Measurements from ENCODE around the gene PTPN4. TPM values are rescaled to one million over a fixed set of nuclear protein-coding genes. Genes with fewer than 3 reads are reported as not detected.

Gene PTPN4
- total and polyA plus RNA-seq, 7 donors: 1.8 to 42.9 (median 21.7) TPM

GRCh38 chr2:119765433-119766002, 5.8 kb downstream of the PTPN4 start:
- H3K36me3 ChIP-seq: no peaks in the 10 kb centered on the region
- H3K9me3 ChIP-seq: no peaks in the 10 kb centered on the region
- 90 to 93% methylated on average over 5 of the region's 5 CpGs for WGBS, 2 donors
- H3K4me3 ChIP-seq: no peak overlapping the region
- H3K4me1 ChIP-seq: peaks cover 2 to 29% (median 16%) of the 10 kb centered on the region in 4 donors
- no peak overlapping the region for H3K27ac ChIP-seq
- H3K27me3 ChIP-seq: no peaks in the 10 kb centered on the region
- TF ChIP-seq POLR2A (IDR thresholded peaks at IDR 0.05) (no peak), EP300 (IDR thresholded peaks at IDR 0.05) (no peak), CTCF (IDR thresholded peaks at IDR 0.05) (no peak), POLR2AphosphoS5 (IDR thresholded peaks at IDR 0.05) (no peak)
- DNase-seq: no peak
- intact Hi-C loops (cut with DNase I): no loop called here

- Histone ChIP-seq H3K4me3 (no peak overlapping the region), H3K36me3 (no peaks in the 10 kb centered on the region), H3K9me3 (no peaks in the 10 kb centered on the region), H3K27me3 (no peaks in the 10 kb centered on the region), H3K27ac (no peak overlapping the region), H3K4me1 (peaks cover 0 to 23% (median 17%) of the 10 kb centered on the region in 4 donors)
- intact Hi-C loops (cut with DNase I): no loop called here
- WGBS, 2 donors: 93 to 95% methylated on average over 5 of the region's 5 CpGs
- DNase-seq: no peak
- TF ChIP-seq POLR2AphosphoS5 (IDR thresholded peaks at IDR 0.05) (no peak), EP300 (IDR thresholded peaks at IDR 0.05) (no peak), CTCF (IDR thresholded peaks at IDR 0.05) (no peak), POLR2A (IDR thresholded peaks at IDR 0.05) (no peak)
Observed at GRCh38 chr2:119766944-119767343, 7.2 kb downstream of the PTPN4 start.

DNA sequence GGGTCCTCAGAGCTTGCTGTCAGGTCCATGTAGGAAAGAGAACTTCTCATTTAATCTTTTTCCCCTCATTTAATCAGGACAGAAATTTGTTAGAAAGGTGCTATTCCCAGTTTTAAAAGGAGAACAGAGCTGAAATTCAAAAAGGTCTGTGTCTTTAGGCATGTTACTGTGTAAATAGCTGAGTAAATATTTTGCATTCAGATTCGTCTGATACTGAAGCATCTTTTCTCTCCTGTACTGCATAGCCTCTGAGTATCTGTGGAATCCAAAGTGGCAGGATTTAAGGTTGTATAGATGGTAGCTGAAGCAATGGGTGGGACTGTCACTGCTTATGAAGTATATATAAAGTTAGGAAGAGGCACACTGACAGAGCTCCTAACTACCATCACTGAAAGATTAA, 9.0 kb downstream of the PTPN4 start:
- no peak overlapping the region for H3K27ac ChIP-seq
- DNase-seq: no peak
- H3K36me3 ChIP-seq: no peaks in the 10 kb centered on the region
- H3K4me3 ChIP-seq: no peak overlapping the region
- H3K4me1 ChIP-seq: peaks cover 0 to 16% (median 12%) of the 10 kb centered on the region in 4 donors
- no peaks in the 10 kb centered on the region for H3K9me3 ChIP-seq
- 35 to 75% methylated on average over 1 of the region's 1 CpG for WGBS, 2 donors
- no peaks in the 10 kb centered on the region for H3K27me3 ChIP-seq
- TF ChIP-seq POLR2AphosphoS5 (IDR thresholded peaks at IDR 0.05) (no peak), EP300 (IDR thresholded peaks at IDR 0.05) (no peak), POLR2A (IDR thresholded peaks at IDR 0.05) (no peak), CTCF (IDR thresholded peaks at IDR 0.05) (no peak)
- intact Hi-C loops (cut with DNase I): no loop called here

GRCh38 chr2:119769645-119770044, 9.9 kb downstream of the PTPN4 start:
- H3K27ac ChIP-seq: no peak overlapping the region
- no peaks in the 10 kb centered on the region for H3K27me3 ChIP-seq
- H3K4me3 ChIP-seq: no peak overlapping the region
- no peaks in the 10 kb centered on the region for H3K36me3 ChIP-seq
- 80 to 84% methylated on average over 3 of the region's 3 CpGs for WGBS, 2 donors
- intact Hi-C loops (cut with DNase I): no loop called here
- TF ChIP-seq CTCF (IDR thresholded peaks at IDR 0.05): no peak
- no peak for TF ChIP-seq POLR2AphosphoS5 (IDR thresholded peaks at IDR 0.05)
- TF ChIP-seq POLR2A (IDR thresholded peaks at IDR 0.05): no peak
- no peak for TF ChIP-seq EP300 (IDR thresholded peaks at IDR 0.05)
- no peak for DNase-seq
- H3K4me1 ChIP-seq: peaks cover 0 to 16% (median 12%) of the 10 kb centered on the region in 4 donors
- no peaks in the 10 kb centered on the region for H3K9me3 ChIP-seq

GRCh38 chr2:119771331-119771730, 11.6 kb downstream of the PTPN4 start:
- H3K4me3 ChIP-seq: no peak overlapping the region
- TF ChIP-seq EP300 (IDR thresholded peaks at IDR 0.05) (no peak), CTCF (IDR thresholded peaks at IDR 0.05) (no peak), POLR2A (IDR thresholded peaks at IDR 0.05) (no peak), POLR2AphosphoS5 (IDR thresholded peaks at IDR 0.05) (no peak)
- H3K9me3 ChIP-seq: no peaks in the 10 kb centered on the region
- no peaks in the 10 kb centered on the region for H3K27me3 ChIP-seq
- WGBS, 2 donors: 72 to 97% methylated on average over 2 of the region's 2 CpGs
- no peak for DNase-seq
- H3K27ac ChIP-seq: no peak overlapping the region
- H3K36me3 ChIP-seq: no peaks in the 10 kb centered on the region
- peaks cover 0 to 16% (median 12%) of the 10 kb centered on the region in 4 donors for H3K4me1 ChIP-seq
- intact Hi-C loops (cut with DNase I): no loop called here
